Naive thymus-derived CD4-positive, alpha-beta T cell (primary cell): ENCODE data around the gene LHX3. TPM values are rescaled to one million over a fixed set of nuclear protein-coding genes. Genes with fewer than 3 reads are reported as not detected.

Source experiments
- ATAC-seq: fragments of 150-1000 bp; cut with Tn5 transposase; 2 replicates; pipeline ENCODE4 v1.10.0; 2021; ENCODE audit warnings: mild to moderate bottlenecking, moderate library complexity
- CTCF ChIA-PET: fragments of 350-600 bp; sonication (Branson Sonifier 250); formaldehyde crosslinking; loops from one replicate; lab custom pipeline; 2021; ENCODE audit warnings: antibody characterized with exemption; lab: Charles Lee
- POLR2A ChIA-PET: fragments of 350-600 bp; sonication (Branson Sonifier 250); formaldehyde crosslinking; loops from one replicate; lab custom pipeline; 2021; ENCODE audit warnings: antibody characterized with exemption, inconsistent platforms; lab: Charles Lee
- DNase-seq, 9 donors: peaks; one replicate each; pipeline versions ENCODE4 v3.0.0 to v3.0.0-alpha.2; 2020 to 2022; ENCODE audit warnings: mixed read lengths in 1 of 9
- H3K27ac ChIP-seq: one replicate; pipeline ENCODE4 v1.7.0; 2013; ENCODE audit warnings: mild to moderate bottlenecking, low read depth, low read length, moderate library complexity
- H3K27me3 ChIP-seq, 2 donors: one replicate each; pipeline ENCODE4 v1.7.0; 2013; ENCODE audit warnings: low read length in 2 of 2, mild to moderate bottlenecking in 2 of 2, moderate library complexity in 2 of 2; ENCODE audit not compliant: control insufficient read depth in 2 of 2, insufficient read depth in 2 of 2
- H3K36me3 ChIP-seq, 3 experiments: 1 replicate in 2 of 3; 2 replicates in 1 of 3; pipeline ENCODE4 v1.7.0; 2013; ENCODE audit warnings: low read length in 3 of 3, mild to moderate bottlenecking in 3 of 3, moderate library complexity in 1 of 3; ENCODE audit not compliant: insufficient read depth in 3 of 3, control insufficient read depth in 2 of 3
- H3K4me1 ChIP-seq, 2 donors: one replicate each; pipeline ENCODE4 v1.7.0; 2013; ENCODE audit warnings: low read length in 2 of 2, mild to moderate bottlenecking in 2 of 2, moderate library complexity in 1 of 2; ENCODE audit not compliant: control insufficient read depth in 2 of 2, insufficient read depth in 2 of 2
- H3K4me3 ChIP-seq: 2 replicates; pipeline ENCODE4 v1.7.0; 2013; ENCODE audit warnings: mild to moderate bottlenecking, low read length
- H3K9me3 ChIP-seq, 3 experiments: 1 replicate in 2 of 3; 2 replicates in 1 of 3; pipeline ENCODE4 v1.7.0; 2013; ENCODE audit warnings: low read length in 3 of 3; ENCODE audit not compliant: control insufficient read depth in 2 of 3
- H3K27ac Mint-ChIP-seq, 9 donors: one replicate each; pipeline ENCODE4 v1.8.0; 2020 to 2022; ENCODE audit warnings: mixed read lengths in 9 of 9, mild to moderate bottlenecking in 8 of 9, moderate library complexity in 5 of 9, inconsistent platforms in 2 of 9
- H3K27me3 Mint-ChIP-seq, 5 donors: one replicate each; pipeline ENCODE4 v1.8.0; 2021 to 2022; ENCODE audit warnings: mixed read lengths in 5 of 5, mild to moderate bottlenecking in 1 of 5
- H3K36me3 Mint-ChIP-seq, 5 donors: one replicate each; pipeline ENCODE4 v1.8.0; 2020 to 2022; ENCODE audit warnings: mixed read lengths in 5 of 5, mild to moderate bottlenecking in 3 of 5, inconsistent platforms in 1 of 5
- H3K4me1 Mint-ChIP-seq, 7 donors: one replicate each; pipeline ENCODE4 v1.8.0; 2020 to 2022; ENCODE audit warnings: mixed read lengths in 7 of 7, mild to moderate bottlenecking in 3 of 7, inconsistent platforms in 1 of 7
- H3K4me3 Mint-ChIP-seq, 10 donors: one replicate each; pipeline ENCODE4 v1.8.0; 2020 to 2022; ENCODE audit warnings: mild to moderate bottlenecking in 10 of 10, mixed read lengths in 10 of 10, moderate library complexity in 6 of 10, inconsistent platforms in 2 of 10
- H3K9me3 Mint-ChIP-seq, 11 donors: one replicate each; pipeline ENCODE4 v1.8.0; 2020 to 2022; ENCODE audit warnings: mixed read lengths in 11 of 11, mild to moderate bottlenecking in 4 of 11, inconsistent platforms in 1 of 11, moderate library complexity in 1 of 11
- intact Hi-C, 2 donors: fragments of 100-400 bp; cut with micrococcal nuclease; formaldehyde crosslinking; loops; one replicate each; pipeline ENCODE4 v1.15.1; 2023
- polyA plus RNA-seq, 2 donors: library from polyadenylated mRNA; unstranded; fragments of 300-500 nt; fragmentation: Illumina TruSeq; gene quantifications; one replicate each; pipeline ENCODE4 v1.2.3, GENCODE V29; 2021
- total RNA-seq, 6 experiments: library from RNA in 5 of 6; stranded (reverse) in 5 of 6; gene quantifications; 1 replicate in 5 of 6; 2 replicates in 1 of 6; pipeline ENCODE4 v1.2.3 and lab custom pipeline; 2021 to 2026

LHX3 gene
- total and polyA plus RNA-seq, 7 experiments from 2014 or later = 0.15 to 0.21 TPM; not detected in 5

GRCh38 chr9:136245219-136246150 lies 40.6 kb upstream of the LHX3 start, which contains the start of gene QSOX2:
TSS of gene QSOX2 (minus strand) at chr9:136245812. CDS start at chr9:136245803, 9 bp downstream.
- H3K9me3 Mint-ChIP-seq = peaks cover 0 to 4% (median 0%) of the 10 kb centered on the region in 11 donors
- POLR2A ChIA-PET = interaction anchor here (1.0 to 1.4 kb wide), 3 partner anchors 22 to 285 kb away, joined by 3 to 6 read pairs (median 4); no protein-coding TSS in a partner anchor
- peaks cover 25 to 45% (median 36%) of the 10 kb centered on the region in 7 donors for H3K4me1 Mint-ChIP-seq
- Histone ChIP-seq H3K36me3 (no peaks in the 10 kb centered on the region), H3K27ac (peak within 1 kb of the TSS; percentile 65), H3K4me3 (peak within 1 kb of the TSS; percentile 65), H3K9me3 (no peaks in the 10 kb centered on the region), H3K27me3 (no peaks in the 10 kb centered on the region), H3K4me1 (peaks cover 22 to 29% of the 10 kb centered on the region in 2 donors)
- peaks cover 0 to 2% (median 0%) of the 10 kb centered on the region in 5 donors for H3K27me3 Mint-ChIP-seq
- DNase-seq (peak; percentile 76 to 89 (median 82)), ATAC-seq (peak; percentile 94)
- peak within 1 kb of the TSS; percentile 89 to 100 (median 94) for H3K4me3 Mint-ChIP-seq
- CTCF ChIA-PET = interaction anchor here (0.6 kb wide), 1 partner anchor 12 kb away, joined by 3 read pairs; no protein-coding TSS in a partner anchor
- H3K36me3 Mint-ChIP-seq = peaks cover 0 to 4% (median 0%) of the 10 kb centered on the region in 5 donors
- intact Hi-C loops = loop anchor here (1.0 to 10.0 kb wide), 14 partner anchors 13 to 1209 kb away; partner anchors contain the start of genes UBAC1 (in 2 of the 2), DNLZ (in 1 of the 2), NOTCH1 (in 1 of the 2) and NSMF (in 1 of the 2)
- H3K27ac Mint-ChIP-seq = peak within 1 kb of the TSS; percentile 83 to 93 (median 88)

GRCh38 chr9:136244969-136245218 lies 40.0 kb upstream of the LHX3 start:
- Histone ChIP-seq H3K9me3 (no peaks in the 10 kb centered on the region), H3K36me3 (no peaks in the 10 kb centered on the region), H3K4me1 (peaks cover 22 to 29% of the 10 kb centered on the region in 2 donors), H3K27me3 (no peaks in the 10 kb centered on the region), H3K27ac (peak overlapping the region; percentile 65), H3K4me3 (peak overlapping the region; percentile 65)
- ATAC-seq (no peak), DNase-seq (no peak)
- ChIA-PET POLR2A (interaction anchor here (1.1 to 1.4 kb wide), 2 partner anchors 22 to 284 kb away, joined by 4 to 6 read pairs; no protein-coding TSS in a partner anchor), CTCF (no interaction called here)
- intact Hi-C loops = loop anchor here (1.0 to 10.0 kb wide), 15 partner anchors 13 to 1210 kb away; partner anchors contain the start of genes UBAC1 (in 2 of the 2), CAMSAP1 (in 1 of the 2), DNLZ (in 1 of the 2) and NOTCH1 (in 1 of the 2)
- Mint-ChIP-seq H3K27ac (peak overlapping the region; percentile 83 to 93 (median 88)), H3K4me1 (peaks cover 25 to 45% (median 36%) of the 10 kb centered on the region in 7 donors), H3K4me3 (peak overlapping the region; percentile 89 to 100 (median 94)), H3K9me3 (peaks cover 0 to 4% (median 0%) of the 10 kb centered on the region in 11 donors), H3K27me3 (peaks cover 0 to 2% (median 0%) of the 10 kb centered on the region in 5 donors), H3K36me3 (peaks cover 0 to 4% (median 0%) of the 10 kb centered on the region in 5 donors)

GRCh38 chr9:136244122-136244968 lies 39.4 kb upstream of the LHX3 start:
- Histone ChIP-seq H3K4me1 (peaks cover 22 to 29% of the 10 kb centered on the region in 2 donors), H3K9me3 (no peaks in the 10 kb centered on the region), H3K4me3 (peak overlapping the region; percentile 65), H3K27ac (peak overlapping the region; percentile 65), H3K36me3 (no peaks in the 10 kb centered on the region), H3K27me3 (no peaks in the 10 kb centered on the region)
- ChIA-PET CTCF (no interaction called here), POLR2A (interaction anchor here (1.1 to 1.4 kb wide), 2 partner anchors 23 to 284 kb away, joined by 4 to 6 read pairs; no protein-coding TSS in a partner anchor)
- Mint-ChIP-seq H3K4me3 (peak overlapping the region; percentile 89 to 100 (median 94)), H3K27ac (peak overlapping the region; percentile 83 to 93 (median 88)), H3K9me3 (peaks cover 0 to 4% (median 0%) of the 10 kb centered on the region in 11 donors), H3K4me1 (peaks cover 30 to 48% (median 39%) of the 10 kb centered on the region in 7 donors), H3K27me3 (peaks cover 0 to 2% (median 0%) of the 10 kb centered on the region in 5 donors), H3K36me3 (peaks cover 0 to 4% (median 0%) of the 10 kb centered on the region in 5 donors)
- ATAC-seq (peak; percentile 5), DNase-seq (peak in 8 of 9 donors; percentile 33 to 67 (median 50))
- intact Hi-C loops = loop anchor here (1.0 to 10.0 kb wide), 9 partner anchors 12 to 1210 kb away; partner anchors contain the start of genes CAMSAP1 (in 1 of the 2), NOTCH1 (in 1 of the 2), NSMF (in 1 of the 2) and SNAPC4 (in 1 of the 2)

GRCh38 chr9:136243631-136244030 lies 38.7 kb upstream of the LHX3 start:
- Mint-ChIP-seq H3K27me3 (peaks cover 0 to 2% (median 0%) of the 10 kb centered on the region in 5 donors), H3K27ac (peak overlapping the region; percentile 83 to 93 (median 88)), H3K4me3 (peak overlapping the region; percentile 8 to 100 (median 94)), H3K4me1 (peaks cover 31 to 54% (median 40%) of the 10 kb centered on the region in 7 donors), H3K9me3 (peaks cover 0 to 4% (median 0%) of the 10 kb centered on the region in 11 donors), H3K36me3 (peaks cover 0 to 4% (median 0%) of the 10 kb centered on the region in 5 donors)
- Histone ChIP-seq H3K9me3 (no peaks in the 10 kb centered on the region), H3K27me3 (no peaks in the 10 kb centered on the region), H3K27ac (peak overlapping the region; percentile 65), H3K36me3 (no peaks in the 10 kb centered on the region), H3K4me3 (no peak overlapping the region), H3K4me1 (peaks cover 22 to 29% of the 10 kb centered on the region in 2 donors)
- ChIA-PET POLR2A (no interaction called here), CTCF (no interaction called here)
- intact Hi-C loops = loop anchor here (1.0 to 10.0 kb wide), 9 partner anchors 11 to 1211 kb away; partner anchors contain the start of genes CAMSAP1 (in 1 of the 2), NOTCH1 (in 1 of the 2), NSMF (in 1 of the 2) and SNAPC4 (in 1 of the 2)
- DNase-seq (no peak), ATAC-seq (no peak)

- POLR2A ChIA-PET = no interaction called here
- Histone ChIP-seq H3K4me1 (peaks cover 22 to 29% of the 10 kb centered on the region in 2 donors), H3K27me3 (no peaks in the 10 kb centered on the region), H3K9me3 (no peaks in the 10 kb centered on the region), H3K36me3 (no peaks in the 10 kb centered on the region), H3K4me3 (no peak overlapping the region), H3K27ac (no peak overlapping the region)
- CTCF ChIA-PET = no interaction called here
- no peak for ATAC-seq
- Mint-ChIP-seq H3K9me3 (peaks cover 0 to 4% (median 0%) of the 10 kb centered on the region in 11 donors), H3K36me3 (peaks cover 0 to 4% (median 0%) of the 10 kb centered on the region in 5 donors), H3K4me3 (peak overlapping the region in 7 of 10 donors; percentile 12 to 100 (median 89)), H3K27ac (peak overlapping the region; percentile 51 to 93 (median 84)), H3K4me1 (peaks cover 33 to 60% (median 40%) of the 10 kb centered on the region in 7 donors), H3K27me3 (peaks cover 0 to 2% (median 0%) of the 10 kb centered on the region in 5 donors)
- no peak for DNase-seq
- intact Hi-C loops = loop anchor here (10.0 kb wide), 3 partner anchors 278 to 1212 kb away; partner anchors contain the start of genes NOTCH1 (in 1 of the 2), NSMF (in 1 of the 2) and UBAC1 (in 1 of the 2)
Measured at GRCh38 chr9:136242918-136243525, 38.1 kb upstream of the LHX3 start.
